ENCODE results near the gene DPM2.

Gene DPM2, protein sequence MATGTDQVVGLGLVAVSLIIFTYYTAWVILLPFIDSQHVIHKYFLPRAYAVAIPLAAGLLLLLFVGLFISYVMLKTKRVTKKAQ

DNA sequence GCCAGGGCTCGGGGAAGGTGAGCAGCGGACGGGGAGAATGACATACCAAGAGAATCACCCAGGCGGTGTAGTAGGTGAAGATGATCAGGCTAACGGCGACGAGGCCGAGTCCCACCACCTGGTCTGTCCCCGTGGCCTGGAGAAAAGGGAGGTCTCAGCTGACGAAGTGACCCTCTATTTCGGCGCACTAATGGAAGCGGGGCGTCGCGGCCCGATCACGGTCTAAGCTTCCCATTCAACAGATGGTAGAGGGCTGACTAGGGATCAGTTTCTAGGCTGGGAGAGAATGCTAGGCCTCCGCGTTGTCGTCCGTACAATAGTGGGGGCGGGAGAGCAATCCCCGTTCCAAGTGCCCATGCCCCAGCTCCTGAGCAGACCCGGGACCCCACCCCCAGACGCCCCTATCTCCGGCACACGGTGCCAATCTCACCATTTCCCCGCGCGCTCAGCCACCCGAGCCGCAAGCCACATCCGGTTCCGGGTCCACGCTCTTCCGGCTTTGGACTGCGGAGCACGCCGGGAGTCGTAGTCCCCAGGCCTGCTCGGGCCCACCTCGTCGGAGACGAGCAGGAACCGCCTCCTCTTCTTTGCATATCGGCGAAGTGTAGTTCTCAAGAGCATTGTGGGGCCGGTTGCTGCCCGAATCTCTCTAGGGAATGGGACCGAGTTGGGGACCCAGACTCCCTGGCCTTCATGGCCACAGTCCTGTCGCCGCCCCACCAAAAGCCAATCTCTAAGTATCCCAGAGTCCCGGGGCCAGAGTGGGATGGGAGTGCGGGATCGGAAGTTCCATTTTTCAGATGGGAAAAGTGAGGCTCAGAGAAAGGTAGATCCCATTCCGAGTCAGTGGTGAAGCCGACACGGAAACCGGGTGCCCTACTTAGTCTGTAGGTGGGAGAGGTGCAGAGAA, at the start of gene DPM2:
Gene DPM2 (minus strand): TSS at position 467 of the 910 bp plus-strand sequence. CDS start 34 bp downstream, at position 433.
- DNase-seq (ENCODE audit: low read depth): peak; percentile 77

DNA sequence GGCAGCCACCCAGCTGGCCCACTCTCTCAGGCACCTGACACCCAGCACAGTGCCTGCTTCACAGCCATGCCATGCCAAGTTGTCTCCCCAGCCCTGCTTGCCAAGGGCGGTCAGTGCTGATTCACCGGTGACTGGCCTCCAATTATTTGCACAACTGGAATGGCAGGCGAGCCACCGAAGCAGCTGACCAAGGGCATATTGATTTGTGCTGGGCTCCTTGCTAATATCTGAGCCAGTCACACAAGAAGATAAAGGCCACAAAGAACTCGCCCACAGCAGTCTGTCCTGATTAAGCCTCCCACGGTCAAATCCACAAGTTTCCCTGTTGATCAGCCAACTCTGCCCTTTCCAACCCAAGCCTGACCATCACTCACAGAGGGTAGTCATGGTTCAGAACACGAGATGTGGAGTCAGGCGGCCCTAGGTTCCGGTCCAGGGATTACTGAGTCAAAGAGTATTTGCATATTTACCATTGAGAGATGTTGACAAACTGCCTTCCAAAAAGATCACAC, 49.5 kb upstream of the DPM2 start:
- no peak for DNase-seq (ENCODE audit: low read depth)

DNA sequence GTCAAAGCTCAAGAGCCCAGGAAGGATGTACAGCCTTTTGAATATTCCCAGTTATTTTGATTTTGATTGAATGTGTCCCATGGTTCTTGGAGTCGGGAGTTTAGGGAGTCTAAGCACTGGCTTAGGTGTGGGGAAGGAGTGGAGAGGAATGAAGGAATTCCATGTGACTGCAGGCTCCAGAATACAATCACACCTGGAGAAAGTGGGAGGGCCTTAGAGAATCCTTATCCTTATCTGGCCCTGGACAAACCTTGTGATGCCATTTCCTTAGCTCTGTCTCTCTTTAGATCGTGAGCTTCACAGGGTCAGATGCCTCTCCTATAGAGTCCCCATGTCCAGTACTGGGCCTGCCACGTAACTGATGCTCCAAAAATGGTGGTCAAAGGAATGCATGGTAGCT, 47.4 kb upstream of the DPM2 start:
- DNase-seq (ENCODE audit: low read depth): no peak

DNA sequence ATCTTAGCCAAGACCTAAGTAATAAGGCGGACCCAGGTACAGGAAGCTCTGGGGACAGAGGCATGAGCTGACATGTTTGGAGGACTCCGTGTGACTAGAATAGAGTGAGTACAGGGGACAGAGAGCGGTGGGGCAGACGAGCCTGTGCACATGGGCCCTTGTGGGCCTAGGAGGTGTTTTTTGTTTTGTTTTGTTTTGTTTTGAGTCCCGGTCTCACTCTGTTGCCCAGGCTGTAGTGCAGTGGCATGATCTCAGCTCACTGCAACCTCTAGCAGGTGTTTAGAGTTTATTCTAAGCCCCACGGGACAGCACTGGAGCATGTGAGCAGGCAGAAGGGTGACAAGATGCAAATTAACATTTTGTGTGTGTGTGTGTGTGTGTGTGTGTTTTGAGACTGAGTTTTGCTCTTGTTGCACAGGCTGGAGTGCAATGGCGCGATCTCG, 46.2 kb upstream of the DPM2 start:
- no peak for DNase-seq (ENCODE audit: low read depth)

DNA sequence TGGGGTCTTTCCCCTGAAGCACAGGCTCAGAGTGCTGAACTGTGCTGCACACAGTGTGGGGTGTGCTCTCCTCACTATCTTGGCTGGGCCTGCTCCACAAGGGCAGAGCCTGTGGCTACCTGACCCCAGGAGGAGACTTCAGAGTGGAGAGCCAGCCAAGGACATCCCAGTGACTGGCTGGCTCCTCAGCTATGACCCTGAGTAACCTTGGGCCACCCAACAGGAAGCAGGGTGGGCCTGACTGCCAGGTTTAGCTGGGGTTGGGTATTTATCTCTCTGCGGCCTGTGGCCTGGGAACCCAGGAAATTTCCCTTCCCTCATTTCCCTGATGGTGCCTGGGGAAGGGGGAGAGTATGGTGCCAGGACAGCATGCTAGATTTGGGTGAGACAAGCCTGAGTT, 45.3 kb upstream of the DPM2 start:
- DNase-seq (ENCODE audit: low read depth): no peak

DNA sequence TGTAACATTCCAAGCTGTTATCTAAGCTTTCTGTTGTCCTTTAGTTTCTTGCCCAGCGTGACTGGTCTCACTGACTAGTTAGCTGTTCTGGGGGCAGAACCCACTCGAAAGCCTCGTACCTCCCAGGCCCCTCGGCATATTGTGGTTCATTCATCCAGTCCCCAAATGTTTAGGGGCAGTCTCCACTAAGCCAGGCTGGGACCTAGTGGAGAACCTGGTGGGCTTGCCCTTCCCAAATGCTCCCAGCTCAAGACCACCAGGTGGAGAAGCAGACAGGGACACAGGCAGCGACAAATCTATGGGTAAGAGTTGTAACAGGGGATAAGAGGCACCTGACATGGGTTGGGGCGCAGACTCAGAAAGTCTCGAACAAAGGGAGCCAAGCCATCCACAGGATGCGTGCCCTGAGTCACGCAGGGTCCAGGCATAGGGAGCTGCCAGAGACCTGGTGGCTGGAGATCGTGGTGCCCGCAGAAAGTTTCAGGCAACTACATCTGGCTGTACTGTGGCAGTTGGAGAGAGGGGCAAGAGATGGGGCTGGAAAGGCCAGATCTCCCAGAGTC, 44.0 kb upstream of the DPM2 start:
- no peak for DNase-seq (ENCODE audit: low read depth)

DNA sequence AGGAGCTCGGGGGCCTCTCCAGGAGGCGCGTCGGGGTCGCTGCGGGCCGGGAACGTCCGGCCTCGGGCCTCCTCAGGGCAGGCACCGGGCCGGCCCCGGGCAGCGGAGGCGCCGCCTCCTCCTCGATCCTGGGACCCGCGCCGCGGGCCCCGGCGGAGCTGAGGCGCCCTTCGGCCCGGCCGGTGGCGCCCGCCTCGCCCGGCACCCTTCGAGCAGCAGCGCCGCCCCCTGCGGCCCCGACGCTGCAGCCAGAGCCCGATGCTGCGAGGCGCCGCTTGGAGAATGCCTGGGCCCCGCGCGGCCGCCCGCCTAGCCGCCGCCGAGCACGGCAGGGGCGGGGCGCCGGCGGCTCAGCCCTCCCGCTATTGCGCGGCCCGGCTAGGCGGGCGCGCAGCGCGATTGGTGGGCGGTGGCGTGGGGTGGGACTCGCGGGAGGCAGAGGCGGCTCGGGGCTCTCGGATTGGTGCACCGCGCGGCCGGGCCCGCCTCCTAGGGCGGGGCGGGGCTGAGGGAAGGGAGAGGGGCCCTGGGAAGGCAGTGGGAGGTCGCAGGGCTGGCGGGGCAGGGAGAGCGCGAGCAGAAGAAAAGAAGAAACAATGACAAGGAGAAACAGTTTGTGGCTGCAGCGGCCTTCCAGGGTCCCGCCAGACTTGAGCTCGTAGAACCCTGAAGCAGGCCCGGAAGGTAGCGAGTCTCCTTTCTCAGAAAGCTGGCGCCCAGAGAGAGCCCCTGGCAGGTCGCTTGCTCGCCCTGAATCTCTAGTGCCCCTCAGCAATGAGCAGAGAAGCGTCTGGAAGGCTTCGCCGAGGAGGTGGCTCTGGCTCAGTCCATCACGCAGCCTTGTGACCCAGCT, 43.3 kb upstream of the DPM2 start, which contains the start of gene EEIG1:
Gene EEIG1 (minus strand): TSS at position 284 of the 853 bp plus-strand sequence. CDS start 852 bp downstream, outside the sequence.
- peak; percentile 97 for DNase-seq (ENCODE audit: low read depth)

DNA sequence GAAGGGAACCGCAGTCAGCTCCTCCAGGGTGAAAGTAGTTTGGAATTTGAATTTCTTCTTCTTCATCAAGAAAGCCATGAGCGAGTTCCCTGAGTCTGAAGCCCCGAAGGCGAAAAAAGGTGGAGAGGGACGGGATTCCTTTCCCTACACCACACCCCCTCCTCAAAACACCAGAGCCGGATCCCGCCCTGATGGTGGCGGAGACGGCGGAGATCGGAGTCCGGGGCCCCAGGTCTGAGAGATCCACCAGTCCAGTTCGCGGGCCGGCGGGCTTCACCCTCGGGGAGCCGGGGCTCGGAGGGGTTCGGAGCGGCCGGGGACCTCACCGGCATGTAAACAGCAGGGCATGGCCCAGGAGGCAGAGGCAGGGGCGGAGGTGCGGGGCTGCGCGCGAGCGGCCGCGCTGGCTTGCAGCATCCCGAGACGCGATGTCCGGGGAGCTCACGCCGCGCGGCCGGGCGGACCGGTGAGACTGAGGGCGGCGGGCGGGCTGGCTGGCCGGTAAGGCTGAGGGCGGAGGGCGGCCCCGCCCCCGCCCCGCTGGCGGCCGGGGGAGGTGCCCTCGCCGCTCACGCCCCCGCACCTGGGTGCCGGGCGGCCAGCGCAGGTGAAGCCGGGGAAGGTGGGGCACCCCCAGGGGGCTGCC, 42.5 kb upstream of the DPM2 start:
- DNase-seq (ENCODE audit: low read depth): peak; percentile 27

DNA sequence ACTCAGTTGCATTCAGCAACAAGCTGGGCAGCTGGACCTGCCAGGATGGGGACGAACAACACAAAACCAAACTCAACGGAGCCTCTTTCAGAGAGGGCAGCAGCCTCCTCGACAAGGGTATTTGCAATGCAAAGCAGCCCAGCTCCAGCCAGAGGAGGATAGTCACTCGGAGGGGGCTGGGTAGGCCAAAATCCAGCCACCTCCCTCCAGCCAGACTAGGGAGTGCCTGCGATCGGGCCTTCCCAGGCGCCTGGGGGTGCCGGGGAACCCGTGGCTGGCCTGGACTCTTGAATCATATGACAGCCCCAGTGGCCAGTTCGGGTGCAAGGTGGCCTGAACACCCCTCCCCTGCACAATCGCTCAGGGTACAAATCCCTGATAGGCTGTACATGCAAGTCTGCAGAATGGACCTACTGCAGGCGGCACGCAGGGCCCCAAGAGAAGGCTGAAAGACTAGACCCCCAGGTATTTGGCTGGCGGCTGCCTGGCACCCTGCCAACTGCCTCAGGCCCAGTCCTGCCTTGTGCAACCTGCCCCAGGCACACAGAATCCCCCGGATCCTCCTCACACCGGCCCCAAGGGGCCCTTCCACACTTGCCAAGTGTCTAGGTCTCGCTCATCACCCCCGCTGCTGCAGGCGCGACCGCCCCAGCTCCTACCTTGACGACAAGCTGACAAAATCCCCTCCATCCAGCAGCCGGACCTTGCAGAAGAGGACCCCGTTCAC, 41.8 kb upstream of the DPM2 start:
- peak; percentile 29 for DNase-seq (ENCODE audit: low read depth)

DNA sequence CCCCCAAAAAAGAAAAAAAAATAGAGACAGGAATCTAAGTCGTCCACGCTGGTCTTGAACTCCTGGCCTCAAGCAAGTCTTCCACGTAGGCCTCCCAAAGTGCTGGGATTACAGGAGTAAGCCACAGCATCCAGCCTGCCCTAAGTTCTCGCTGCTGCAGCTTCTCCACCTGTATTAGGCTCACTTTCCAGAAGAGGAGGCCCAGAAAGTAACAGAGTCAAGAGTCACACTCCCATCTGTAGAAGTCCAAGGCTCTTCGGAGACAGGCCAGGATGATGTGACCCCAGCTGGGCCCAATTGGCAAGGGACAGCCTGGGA, 41.3 kb upstream of the DPM2 start:
- no peak for DNase-seq (ENCODE audit: low read depth)

DNA sequence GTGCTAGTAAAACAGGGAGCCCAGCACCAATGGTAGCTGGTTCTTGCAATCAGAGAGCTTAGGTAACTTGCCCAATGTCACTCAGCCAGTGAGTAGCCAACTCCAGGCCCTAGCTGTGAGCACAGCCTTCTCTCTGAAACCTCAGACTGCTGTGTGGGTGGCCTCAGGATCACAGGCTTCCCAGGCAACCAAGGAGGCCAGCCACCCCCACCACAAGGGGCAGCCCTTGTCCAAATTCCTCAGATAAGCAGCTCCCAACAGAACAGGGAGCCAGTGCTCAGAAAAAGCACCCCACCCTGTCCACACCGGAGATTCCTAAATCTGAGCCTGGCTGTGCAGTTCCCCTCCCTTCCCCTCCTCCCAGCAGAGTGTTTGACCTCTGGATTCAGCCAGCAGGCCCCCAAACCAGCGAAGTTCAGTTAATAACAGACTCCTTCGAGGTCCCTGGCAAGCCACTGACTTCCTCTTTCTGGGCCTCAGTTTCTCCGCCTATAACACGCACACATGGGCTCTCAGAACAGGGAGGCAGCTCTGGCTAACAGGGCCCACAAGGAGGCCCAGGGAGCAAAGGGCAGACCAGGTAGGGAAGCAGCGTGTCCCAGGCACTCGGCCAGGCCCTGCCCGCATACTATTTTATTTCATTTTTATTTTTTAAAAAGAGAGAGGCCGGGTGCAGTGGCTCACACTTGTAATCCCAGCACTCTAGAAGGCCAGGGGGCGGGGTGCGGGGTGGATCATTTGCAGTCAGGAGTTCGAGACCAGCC, 40.4 kb upstream of the DPM2 start:
- no peak for DNase-seq (ENCODE audit: low read depth)

DNA sequence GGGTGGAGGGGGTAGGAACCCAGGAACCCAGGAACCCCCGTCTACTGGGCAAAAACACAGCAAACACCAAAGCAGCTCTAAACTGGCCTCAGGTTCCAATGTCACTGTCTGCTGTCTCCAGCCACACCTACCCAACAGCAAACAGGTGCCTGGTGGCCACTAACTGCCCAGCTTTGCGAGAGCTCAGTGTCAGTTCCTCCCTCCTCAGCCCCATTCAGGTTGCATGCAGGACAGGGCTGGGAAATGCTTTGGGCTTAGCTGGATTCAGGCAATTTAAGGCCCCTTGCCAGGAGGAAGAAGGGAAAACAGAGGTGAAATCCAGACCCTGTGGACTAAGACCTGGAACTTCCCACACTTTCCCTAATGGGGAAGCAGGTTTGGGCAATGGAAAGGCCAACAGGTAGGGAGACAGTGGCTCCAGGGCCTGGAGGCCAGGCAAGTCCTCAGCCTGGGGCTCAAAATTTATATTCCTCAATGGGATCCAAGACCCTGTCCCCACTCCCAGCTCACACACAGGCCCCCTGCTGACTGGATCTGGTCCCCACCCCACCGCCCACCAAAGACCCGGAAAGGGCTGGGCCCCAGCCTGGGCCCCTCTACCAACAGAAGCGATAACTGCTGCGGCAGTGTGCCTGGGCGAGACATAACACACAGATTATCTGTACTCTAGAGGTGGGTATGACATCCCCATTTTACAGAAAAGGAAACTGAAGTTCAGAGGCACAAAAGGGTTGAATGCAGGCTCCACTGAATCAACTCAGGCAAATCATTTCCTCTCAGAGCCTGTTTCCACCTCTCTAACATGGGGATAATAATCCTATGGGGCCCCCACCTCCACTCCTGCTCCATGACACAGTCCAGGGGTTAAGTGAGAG, 39.6 kb upstream of the DPM2 start:
- no peak for DNase-seq (ENCODE audit: low read depth)

DNA sequence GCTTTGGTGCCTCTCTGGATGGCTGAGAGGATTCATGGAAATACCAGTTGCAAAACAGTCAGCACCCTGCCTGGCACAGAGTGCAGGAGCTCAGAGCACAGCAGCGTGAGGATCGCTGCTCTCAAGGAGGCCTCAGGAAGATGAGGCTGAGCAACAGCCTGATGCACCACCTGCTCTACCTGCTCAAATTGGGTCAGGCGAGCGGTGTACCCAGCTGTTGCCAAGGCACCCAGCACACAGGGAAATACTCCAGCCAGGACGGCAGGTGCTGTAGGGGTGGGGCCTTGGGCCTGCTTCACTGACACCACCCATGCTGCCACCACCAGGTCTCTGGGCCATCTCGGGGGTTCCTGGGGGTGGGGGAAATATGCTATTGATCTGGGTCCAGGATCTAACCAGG, 38.8 kb upstream of the DPM2 start:
- DNase-seq (ENCODE audit: low read depth): no peak

DNA sequence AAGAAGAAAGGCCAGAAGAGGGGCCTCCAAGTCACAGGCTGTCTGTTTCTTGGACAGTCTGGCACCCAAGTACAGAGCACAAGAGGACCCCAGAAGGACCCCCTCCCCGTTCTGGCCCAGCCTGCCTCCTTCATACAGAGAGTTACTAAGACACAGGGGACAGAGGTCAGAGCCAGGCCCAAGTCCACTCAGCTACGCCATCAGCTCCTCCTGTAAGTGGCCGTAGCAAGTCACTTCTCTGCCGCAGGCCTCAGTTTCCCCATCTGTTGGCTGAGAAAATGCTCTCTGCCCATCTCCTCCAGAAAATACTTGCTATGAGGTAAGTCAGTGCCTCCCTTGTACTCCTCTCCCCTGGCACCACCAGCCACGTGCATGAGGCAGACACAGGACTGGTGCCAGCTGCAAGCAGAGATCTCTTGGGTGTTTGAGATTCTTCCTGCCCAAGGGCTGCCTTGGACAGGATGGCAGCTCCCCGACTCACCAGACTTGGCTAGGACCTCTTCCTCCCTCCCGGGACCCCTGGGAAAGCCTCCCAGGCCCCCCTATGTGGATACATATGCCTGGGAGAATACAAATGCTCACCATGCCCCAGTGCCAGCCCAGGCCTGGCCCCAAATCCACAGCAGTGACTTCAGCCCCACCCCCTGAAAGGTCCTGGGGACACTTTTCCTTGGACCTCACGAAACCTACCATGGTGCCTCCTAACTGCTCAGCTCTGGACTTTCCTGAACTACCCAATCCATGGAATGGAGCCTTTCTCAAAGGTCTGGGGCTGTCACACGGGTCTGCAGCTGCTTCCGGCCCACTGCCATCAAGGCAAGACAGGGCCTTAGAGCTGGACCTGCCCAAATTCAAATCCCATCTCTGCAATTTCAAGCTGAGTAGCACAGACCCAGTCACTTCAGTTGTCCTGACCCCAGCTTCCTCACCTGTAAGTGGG, 38.0 kb upstream of the DPM2 start:
- no peak for DNase-seq (ENCODE audit: low read depth)

DNA sequence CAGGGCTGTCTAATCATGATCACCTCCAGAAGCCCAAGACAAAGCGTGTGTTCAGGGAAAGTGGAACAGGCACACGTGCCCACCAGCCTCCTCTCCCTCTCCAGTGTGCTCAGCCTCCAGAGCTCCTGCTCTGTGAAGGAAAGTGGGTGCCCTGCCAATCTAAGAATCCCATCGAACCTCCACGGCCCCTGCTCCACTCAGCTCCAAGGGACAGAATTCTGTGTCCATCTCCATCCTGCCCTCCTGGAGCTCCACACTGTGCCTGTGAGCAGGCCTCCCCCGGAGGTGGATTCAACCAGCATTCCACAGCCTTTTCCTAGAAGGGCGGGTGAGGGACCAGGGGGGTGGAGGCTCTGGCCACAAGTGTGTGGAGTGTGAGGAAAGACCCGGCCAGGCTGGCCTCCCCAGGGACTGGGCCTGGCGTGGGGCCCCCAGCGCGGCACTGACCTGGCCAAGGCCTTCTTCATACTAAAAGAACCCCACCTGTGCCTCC, 37.2 kb upstream of the DPM2 start:
- DNase-seq (ENCODE audit: low read depth): no peak

DNA sequence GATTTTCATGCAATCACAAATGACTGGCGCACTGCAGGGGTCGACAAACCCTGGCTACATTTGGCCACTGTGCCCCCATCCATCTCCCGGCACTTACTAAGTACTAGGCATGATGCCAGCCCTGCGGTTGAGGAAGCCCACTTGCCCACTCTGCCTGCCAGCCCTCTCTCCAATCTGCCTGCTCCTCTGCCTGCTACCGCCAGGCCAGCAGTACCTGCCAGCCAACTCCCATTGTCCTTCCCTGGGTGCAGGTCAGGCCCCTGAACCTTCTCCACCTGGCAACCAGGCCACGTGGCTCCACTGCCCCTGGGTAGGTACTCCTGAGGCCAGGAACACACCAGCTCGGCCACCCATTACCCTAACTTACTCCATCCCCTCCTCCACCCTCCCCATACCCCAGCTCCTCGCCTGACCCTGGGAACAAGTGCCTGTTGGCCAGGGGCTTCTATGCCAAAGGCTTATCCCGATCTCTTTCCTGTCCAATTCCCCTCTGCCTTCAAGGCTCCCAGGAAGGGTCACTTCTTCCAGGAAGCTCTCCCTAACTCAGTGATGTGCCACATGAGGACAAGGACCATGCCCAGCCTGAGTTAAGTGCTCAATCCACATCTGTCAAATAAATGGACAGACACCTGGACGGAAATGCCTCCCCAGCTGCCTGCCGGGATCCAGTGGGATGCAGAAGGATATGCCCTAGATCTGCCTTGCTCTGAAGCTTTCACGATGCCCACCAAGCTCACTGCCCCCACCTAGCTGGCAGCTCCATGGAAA, 36.5 kb upstream of the DPM2 start:
- DNase-seq (ENCODE audit: low read depth): no peak
